GM19438 (cell line): Measurements from ENCODE around the gene ZNF865.

Experiments
- ATAC-seq: cut with Tn5 transposase; IDR thresholded peaks from one replicate; pipeline ENCODE4 v1.9.1; 2021; ENCODE audit warnings: low read depth; ENCODE audit not compliant: unreplicated experiment

Gene ZNF865

DNA sequence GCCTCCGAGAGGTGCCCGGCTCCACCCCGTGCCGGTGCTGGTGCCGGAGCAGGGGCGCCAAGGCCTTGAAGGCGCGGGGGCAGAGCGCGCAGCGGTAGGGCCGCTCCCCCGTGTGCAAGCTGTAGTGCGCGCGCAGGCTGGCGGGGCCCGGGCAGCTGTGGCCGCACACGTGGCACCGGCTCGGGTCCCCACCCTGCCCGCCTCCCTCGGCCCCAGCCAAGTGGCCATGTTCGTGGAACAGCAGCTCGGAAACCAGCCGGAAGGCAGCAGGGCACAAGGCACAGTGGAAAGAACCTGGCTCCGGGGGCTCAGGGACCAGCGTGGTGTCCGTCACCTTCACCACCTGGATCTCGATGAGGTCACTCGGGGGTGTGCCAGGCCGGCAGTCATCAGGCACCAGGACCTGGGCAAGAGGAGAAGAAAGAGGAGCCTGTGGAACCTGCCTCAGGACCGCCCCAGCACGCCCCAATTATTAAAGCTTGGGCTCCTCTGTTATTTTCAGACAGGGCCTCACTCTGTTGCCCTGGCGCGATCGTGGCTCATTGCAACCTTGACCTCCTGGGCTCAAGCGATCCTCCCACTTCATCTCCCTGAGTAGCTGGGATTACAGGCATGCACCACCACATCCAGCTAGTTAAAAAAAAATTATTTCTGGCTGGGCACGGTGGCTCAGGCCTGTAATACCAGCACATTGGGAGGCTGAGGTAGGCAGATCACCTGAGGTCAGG lies 17.0 kb downstream of the ZNF865 start:
- ATAC-seq, result no peak

DNA sequence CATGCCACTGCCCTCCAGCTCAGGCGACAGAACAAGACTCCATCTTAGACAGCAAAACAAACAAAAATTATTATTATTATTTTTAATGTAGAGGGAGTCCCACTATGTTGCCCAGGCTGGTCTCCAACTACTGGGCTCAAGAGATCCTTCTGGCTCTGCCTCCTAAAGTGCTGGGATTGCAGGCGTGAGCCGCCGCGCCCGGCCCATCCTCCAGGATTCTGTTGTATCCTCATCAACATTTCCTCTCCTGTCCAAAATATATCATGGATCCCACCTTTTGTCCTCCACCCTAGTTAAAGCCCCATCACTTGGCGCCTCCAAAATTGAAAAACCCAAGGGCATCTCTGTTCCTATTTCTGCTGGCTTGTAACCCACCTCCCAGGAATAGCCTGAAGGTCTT lies 17.7 kb downstream of the ZNF865 start:
- ATAC-seq, result no peak

DNA sequence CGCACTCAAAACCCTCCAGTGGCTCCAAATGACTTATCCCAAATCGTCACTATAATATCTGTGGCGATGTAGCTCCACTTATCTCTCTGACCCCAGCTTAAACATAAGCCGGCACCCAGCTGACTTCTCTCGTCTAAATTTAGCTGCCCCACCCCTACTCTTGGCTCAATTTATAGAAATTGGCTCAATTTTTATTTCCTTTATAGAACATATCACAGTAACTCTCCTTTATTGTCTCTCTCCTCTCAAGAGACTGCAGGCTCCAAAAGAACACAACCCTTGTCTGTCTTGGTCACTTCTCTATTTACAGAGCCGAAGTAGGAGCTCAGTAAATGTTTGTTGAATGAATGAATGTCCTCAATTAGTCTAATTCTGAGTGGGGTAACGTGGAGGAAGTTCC lies 18.1 kb downstream of the ZNF865 start:
- ATAC-seq, result no peak

DNA sequence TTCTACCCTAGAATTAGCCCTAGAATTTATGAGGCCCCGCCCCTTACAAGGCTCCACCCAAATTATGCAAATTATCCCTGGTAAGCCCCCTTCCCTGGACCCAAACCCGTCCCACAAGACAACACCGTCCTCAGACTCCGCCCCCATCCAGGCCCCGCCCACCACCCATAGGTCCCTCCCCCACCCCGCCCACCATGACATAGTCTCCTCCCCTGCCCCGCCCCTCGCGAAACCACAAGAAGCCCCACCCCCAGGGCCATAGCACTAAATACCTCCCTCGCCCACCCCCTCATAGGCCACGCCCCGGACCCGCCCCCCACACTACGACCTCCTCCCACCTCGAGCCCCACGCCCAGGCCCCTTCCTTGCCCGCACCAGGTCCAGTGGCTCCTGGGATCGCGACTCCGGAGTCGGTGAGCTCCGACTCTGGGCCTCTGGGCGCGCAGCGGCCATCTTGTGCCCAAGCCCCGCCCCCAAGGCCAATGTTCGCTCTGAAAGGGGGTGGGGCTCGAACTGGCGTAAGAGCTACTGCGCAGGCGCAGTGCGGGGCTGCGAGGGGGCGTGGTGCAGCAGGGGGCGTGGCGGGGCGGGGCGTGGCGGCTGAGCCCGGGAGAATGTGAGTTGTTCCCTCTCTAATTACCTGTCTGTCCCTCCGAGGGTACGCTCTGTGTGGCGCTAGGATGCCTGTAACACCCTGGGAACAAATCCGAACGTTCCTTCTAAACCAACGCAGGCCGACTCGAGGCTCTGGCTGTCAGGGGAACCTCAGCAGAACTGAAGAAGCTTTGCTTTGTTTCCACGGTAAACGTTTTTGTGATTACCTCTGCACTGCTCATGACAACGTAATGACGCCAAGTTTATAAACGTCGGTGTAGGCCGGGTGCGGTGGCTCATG lies 18.9 kb downstream of the ZNF865 start, which contains the start of gene ZNF784:
ZNF784 (minus strand) TSS at position 458 of the 895 bp plus-strand sequence; CDS start at position 453, 5 bp downstream.
- no peak for ATAC-seq

DNA sequence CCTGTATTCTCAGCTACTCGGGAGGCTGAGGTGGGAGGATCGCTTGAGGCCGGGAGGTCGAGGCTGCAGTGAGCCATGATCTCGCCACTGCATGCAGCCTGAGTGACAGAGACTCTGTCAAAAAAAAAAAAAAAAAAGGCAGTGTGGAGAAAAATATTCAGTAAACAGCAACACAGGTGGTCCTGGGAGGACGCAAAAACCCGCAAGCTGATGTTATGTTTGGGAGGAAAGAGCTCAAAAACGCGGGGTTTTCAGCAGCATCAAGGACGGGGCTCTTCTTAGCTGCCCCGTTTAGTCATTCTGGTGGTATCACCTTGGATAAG lies 19.5 kb downstream of the ZNF865 start:
- ATAC-seq, result no peak

DNA sequence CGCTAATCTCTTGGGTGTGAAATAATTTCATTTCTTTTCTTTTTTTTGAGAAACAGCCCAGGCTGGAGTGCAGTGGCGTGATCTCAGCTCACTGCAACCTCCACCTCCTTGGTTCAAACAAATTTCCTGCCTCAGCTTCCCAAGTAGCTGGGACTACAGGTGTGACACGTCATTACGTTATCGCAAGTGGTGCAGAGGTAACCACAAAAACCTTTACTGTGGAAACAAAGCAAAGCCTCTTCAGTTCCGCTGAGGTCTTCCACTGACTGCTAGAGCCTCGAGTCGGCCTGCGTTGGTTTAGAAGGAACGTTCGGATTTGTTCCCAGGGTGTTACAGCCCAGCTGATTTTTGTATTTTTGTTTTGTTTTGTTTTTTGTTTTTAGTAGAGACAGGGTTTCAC lies 20.9 kb downstream of the ZNF865 start:
- no peak for ATAC-seq

DNA sequence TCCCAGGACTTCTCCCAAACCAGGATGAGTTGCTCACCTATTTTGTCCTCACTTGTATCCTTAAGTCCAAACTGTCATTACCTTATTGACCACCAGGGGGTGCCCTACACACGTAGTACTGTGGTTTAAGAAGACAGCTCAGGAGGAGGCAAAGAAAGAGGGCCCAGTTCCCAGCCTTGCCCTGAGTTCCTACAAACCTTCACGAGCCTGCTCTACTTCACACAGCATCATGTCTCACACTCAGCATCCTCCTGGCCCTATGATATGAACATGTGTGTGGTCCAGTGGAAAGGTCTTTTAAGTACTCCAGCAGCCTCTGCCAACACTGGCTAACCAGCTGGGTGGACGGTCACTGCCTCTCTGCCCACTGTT lies 27.0 kb downstream of the ZNF865 start:
- no peak for ATAC-seq

DNA sequence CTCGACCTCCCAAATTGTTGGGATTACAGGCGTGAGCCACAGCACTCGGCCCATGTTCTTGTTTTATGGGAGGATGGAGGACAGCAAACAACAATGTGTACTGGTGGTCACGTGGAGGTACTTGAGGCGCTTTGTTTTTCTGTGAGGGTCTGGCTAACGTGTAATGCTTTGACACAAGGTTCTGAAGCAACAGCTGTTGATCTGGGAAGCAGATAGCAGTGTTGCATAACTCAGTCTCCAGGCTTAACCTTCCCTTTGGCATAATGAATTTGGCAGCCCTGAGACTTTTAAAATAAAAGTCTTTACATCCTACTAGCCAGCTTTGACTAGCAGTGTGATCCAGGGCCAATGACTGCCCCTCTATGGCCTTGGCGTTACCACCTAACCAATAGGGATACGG lies 28.4 kb downstream of the ZNF865 start:
- ATAC-seq, result no peak

DNA sequence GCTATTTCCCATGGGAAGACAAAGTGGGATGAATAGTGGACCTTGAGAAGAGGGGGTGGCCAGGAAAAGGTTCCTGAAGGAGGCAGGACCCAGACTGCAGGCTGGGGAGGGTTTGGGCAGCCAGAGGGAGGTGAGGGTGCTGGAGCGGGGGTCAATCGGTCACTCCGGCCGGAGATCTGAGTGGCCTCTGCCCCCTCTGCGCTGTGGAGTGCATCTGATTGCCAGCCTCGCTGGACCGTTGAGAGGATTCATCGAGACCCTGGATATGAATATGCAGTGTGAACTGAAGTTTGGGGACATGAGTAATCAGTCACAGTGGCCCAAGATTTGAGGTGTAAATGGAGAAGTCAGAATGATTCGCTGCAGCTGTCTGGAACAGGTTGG lies 29.9 kb downstream of the ZNF865 start:
- ATAC-seq, result no peak

DNA sequence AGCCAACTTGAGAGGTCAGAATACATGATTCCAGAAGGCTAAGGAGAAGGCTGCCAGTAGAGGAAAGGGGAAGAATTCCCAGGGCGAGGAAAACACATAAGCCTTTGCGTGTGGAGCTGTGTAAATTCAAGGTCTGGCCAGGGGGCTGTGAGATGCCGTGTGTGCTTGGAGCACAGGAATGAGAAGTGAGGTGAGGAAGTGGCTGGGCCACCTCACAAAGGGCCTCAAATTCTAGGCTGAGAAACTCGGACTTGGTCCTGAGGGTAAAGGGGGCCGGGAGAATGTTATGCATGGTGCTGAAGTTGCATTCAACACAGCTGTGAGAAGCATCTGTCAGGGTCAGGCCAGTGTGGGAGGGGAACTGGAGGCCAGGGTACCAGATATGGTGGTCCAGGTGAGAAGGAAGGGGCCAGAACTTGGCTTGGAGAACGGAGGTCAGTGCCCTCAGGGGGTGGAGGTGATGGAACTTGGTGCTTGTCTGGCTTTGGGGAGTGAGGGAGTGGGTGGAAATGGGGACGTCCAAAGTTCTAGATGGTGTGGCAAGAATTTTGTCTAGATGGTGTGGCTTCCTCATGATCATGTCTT lies 30.5 kb downstream of the ZNF865 start:
- ATAC-seq, result no peak

DNA sequence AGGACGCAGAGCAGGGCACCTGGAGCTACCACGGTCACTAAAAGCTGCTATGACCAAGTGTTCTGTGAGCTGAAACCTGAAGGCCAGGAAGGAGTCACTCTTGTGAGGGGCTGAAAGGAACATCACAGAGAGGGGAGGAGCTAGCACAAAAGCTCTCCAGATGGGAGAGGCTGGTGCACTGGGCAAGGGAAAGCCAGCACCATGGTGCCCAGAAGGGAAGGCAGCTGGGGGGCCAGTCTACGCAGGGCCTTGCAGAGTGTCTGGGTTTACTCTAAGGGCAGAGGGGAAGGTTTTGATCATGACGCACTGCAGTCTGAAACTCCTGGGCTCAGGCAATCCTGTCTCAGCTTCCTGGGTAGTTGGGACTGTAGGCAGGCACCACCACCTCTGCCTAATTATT lies 31.3 kb downstream of the ZNF865 start:
- no peak for ATAC-seq

DNA sequence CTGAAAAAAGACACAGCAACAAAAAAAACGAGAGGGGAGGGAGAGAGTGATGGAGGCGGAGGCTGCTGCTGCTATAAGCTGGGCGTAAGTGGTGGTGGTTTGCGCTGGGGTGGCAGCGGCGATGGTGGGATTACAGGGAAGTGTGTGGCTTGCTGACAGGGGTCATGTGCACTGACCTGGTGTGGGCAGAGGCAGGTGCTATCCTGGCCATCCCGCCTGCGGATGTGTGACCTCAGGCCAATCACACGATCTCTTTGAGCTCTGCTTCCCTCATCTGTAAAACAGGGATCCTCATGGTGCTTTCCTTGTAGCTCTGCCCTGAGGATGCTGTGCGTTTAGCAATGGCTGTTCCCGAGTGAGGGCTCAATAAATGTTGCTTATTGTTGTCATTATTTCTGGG lies 32.1 kb downstream of the ZNF865 start:
- ATAC-seq, result no peak

DNA sequence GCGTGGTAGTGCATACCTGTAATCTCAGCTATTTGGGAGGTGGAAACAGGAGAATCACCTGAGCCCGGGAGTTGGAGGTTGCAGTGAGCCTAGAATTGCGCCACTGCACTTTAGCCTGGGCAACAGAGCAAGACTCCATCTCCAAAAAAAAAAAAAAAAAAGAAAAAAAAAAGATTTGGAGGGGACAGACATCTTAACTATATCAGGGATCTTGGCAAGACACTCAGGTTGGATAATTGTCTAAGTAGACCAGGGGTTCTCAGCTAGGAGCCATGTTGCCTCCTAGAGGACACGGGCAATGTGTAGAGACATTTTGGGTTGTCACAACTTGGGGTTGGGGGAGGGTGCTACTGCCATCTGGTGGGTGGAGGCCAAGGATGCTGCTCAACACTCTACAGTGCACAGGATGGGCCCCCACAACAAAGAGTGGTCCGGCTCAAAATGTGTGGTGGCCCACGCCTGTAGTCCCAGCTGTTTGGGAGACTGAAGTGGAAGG lies 33.5 kb downstream of the ZNF865 start:
- no peak for ATAC-seq

DNA sequence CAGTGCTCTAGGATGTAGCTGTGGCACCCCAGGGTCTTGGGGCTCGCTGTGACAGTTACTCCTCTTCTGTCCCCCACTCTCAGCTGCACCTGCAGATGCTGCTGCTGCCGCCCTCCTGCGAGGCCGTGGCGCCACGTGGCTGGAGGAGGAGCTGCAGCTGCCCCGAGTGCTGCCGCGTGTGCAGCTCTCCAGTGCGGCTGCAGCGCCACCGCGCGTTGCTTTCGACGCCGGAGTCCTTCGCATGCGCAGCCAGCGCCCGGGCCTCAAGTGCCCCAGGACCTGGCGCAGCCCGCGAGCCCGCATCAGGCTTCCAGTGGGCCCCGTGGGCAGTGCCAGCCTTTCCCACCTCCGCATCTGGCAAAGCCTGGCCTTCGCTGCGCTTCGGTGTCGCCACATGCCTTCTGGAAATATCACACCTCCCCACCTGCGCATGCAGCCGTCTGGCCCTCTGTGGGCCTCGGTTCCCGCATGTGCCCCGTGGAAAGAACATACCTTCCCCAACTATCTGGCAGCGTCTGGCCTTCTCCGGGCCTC lies 34.7 kb downstream of the ZNF865 start:
- no peak for ATAC-seq

DNA sequence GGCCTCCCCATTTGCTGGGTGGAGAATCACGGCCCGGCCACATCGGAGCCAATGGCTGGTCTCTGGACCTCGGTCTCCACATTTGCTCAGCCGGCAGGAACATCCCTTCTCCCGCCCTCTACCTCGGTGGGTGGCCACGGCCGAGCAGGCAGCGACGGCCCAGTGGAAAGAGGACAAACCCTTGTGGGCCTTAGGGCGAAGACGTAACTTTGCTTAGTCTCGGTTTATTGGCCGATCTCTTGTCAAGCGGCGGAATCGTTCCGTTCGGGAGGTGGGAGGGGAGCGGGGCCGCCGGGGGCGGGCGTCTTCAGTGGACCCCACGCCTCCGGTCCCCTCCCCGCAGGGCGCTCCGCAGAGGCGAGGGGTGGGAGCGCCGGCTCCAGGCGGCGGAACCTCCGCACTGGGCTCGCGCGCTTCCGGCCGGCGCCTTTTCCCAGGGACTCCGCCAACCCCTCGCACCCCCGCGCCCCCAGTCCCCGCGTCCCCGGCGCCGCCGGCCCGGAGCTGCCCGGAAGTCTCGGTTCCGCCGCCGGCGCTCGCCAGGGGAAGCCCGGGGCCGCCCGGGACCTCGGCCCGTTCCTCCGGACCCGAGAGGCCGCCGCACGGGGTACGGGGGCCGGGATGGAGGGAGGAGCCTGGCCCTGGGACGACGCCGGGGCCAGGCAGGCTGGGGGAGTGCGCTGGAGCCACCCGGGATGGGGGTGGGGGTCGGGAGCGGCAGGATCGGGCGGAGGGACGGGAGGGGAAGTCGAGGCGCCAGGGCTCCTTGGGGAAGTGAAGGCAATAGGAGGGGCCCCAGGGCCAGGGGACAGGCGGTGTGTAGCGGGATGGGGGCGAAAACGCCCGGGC lies 35.4 kb downstream of the ZNF865 start, which contains the start of gene ZNF580:
ZNF580 (plus strand) TSS at position 426 of the 849 bp plus-strand sequence. CDS start 1,507 bp downstream, outside the sequence.
- no peak for ATAC-seq

DNA sequence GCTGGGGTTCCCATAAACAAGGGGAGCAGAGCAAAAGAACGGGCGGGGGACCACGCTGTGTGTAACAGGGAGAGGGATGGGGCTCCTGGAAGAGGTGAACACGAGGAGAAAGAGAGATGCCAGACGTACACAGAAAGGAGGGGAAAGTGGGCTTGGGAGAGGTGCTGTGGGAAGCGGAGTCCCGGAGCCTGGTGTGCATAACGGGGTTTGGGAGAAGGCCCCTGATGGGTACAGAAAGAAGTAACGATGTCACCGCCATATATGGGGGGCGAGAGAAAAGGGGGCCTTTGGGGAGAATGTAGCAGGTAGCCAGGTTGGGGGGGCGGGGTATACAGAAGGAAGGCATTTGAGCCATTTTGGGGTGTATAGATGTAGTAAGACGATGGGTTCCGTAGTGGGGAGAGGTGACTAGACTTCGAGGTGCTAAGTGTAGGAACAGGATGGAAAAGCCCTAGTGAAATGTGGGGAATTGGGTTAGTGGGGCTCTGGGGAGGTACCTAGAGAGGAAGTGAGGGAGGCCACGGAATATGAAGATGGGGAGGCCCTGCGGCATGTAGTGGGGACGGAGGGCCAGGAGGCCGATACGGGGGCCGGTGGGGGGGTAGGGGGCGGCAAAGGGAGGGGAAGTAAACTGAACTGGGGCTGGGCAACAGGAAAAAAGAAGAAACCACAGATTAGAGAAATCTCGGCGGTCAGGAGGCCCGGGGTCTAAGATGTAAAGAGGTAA lies 36.1 kb downstream of the ZNF865 start:
- ATAC-seq, result no peak

DNA sequence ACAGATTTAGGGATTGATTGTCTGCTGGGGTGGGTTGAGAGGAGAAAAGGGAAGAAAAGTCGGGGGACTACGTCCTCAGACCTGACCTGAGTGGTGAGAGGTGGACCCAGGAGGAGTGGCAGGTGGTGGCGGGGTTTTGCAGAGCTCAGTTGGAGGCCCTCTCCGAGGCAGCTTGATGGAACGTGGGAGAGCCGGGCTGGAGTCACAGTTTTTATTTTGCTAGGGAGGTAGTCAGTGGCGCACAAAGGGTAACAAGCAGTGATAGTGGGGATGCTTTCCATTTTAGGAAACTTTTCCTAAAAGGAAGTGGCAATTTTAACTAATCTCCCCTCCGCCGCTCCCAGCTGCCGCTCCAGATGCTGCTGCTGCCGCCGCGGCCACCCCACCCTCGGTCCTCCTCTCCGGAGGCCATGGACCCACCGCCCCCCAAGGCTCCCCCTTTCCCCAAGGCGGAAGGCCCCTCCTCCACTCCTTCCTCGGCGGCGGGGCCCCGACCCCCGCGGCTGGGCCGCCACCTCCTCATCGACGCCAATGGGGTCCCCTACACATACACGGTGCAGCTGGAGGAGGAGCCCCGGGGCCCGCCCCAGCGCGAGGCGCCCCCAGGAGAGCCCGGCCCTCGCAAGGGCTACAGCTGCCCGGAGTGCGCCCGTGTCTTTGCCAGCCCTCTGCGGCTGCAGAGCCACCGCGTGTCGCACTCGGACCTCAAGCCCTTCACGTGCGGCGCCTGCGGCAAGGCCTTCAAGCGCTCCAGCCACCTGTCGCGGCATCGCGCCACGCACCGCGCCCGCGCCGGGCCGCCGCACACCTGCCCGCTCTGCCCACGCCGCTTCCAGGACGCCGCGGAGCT lies 36.9 kb downstream of the ZNF865 start:
- ATAC-seq, result no peak

DNA sequence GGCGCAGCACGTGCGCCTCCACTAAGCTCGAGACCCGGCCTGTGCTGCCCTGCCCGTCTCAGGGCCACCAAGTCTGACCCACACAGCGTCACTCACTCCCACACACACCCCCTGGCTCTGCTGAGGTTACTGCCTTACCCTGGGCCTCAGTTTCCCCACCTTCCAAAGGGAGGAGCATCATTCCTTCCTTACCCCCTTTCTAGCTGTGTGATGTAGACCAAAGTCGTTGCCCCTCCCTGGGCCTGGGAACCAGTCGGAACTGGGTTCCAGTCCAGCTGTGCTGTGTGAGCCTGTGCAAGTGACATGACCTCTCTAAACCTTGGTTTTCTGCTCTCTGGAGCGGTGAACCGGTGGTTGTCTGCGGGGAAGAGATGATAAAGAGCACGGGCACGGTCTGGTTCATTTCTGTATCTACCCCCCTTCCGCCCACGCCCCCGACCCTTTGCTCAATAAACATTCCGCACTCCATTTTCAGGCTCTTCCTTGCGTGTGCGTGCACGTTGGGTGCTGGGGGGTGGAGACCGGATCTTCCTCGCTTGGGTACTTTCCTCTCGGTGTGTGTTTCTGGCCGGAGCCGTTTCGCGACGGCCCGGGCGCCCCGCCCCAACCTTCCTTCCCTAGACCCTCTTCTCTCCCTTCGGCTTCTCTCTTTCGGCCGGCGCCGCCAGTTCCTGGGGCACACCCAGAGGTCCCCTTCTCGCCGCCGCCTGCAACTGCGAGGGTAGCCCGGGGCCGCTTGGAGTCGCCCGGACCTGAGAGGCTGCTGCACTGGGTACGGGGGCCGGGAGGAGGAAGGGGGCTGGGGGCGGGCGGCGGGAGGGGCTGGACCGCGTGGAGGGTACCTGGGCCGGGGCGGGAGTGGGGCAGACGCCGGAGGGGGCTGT lies 37.8 kb downstream of the ZNF865 start, which contains the start of gene ZNF581:
ZNF581 (plus strand) TSS at position 647 of the 884 bp plus-strand sequence. CDS start 923 bp downstream, outside the sequence.
- no peak for ATAC-seq
